OCI-LY3 (cell line): Measurements from ENCODE around the gene SEMA6D.

Experiments
- H2AFZ ChIP-seq: fragments of 200-600, 300-600 bp; shearing (Covaris generic); 2 replicates; pipeline ENCODE4 v1.6.0; 2014; ENCODE audit warnings: antibody characterized with exemption, low read depth, low read length
- H3K27ac ChIP-seq: fragments of 200-600, 300-600 bp; sonication (generic); 2 replicates; pipeline ENCODE4 v1.5.1; 2014; ENCODE audit warnings: mild to moderate bottlenecking, low read length, moderate library complexity, mixed read lengths
- H3K27me3 ChIP-seq: fragments of 200-600, 300-600 bp; sonication (generic); 2 replicates; pipeline ENCODE4 v1.6.1; 2014; ENCODE audit warnings: low read depth, low read length, mixed read lengths
- H3K36me3 ChIP-seq: fragments of 200-600, 300-600 bp; sonication (generic); replicated peaks from 2 replicates; pipeline ENCODE3; 2014; ENCODE audit warnings: low read depth, low read length, mixed read lengths
- H3K4me1 ChIP-seq: fragments of 300-600, 200-600 bp; sonication (generic); 2 replicates; pipeline ENCODE4 v1.6.1; 2014; ENCODE audit warnings: low read length, mixed read lengths
- H3K4me2 ChIP-seq: fragments of 200-600, 300-600 bp; sonication (generic); 2 replicates; pipeline ENCODE4 v1.6.1; 2014; ENCODE audit warnings: low read length, mixed read lengths
- H3K4me3 ChIP-seq: fragments of 300-600, 200-600 bp; sonication (generic); 2 replicates; pipeline ENCODE4 v1.5.1; 2014; ENCODE audit warnings: antibody characterized with exemption, mild to moderate bottlenecking, low read length, moderate library complexity
- H3K79me2 ChIP-seq: fragments of 300-600, 200-600 bp; shearing (Covaris generic); 2 replicates; pipeline ENCODE4 v1.6.1; 2014; ENCODE audit warnings: mild to moderate bottlenecking, low read length, mixed read lengths
- H3K9ac ChIP-seq: fragments of 300-600, 200-600 bp; shearing (Covaris generic); 2 replicates; pipeline ENCODE4 v1.6.0; 2014; ENCODE audit warnings: mild to moderate bottlenecking, low read length, moderate library complexity
- H3K9me3 ChIP-seq: fragments of 200-600, 300-600 bp; shearing (Covaris generic); 2 replicates; pipeline ENCODE4 v1.6.1; 2014; ENCODE audit warnings: low read length, mixed read lengths; ENCODE audit not compliant: insufficient read depth
- H4K20me1 ChIP-seq: fragments of 200-600, 300-600 bp; sonication (generic); 2 replicates; pipeline ENCODE4 v1.6.1; 2016; ENCODE audit warnings: low read length, mixed read lengths; ENCODE audit not compliant: insufficient read depth
- EZH2phosphoT487 ChIP-seq: fragments of 200-600 bp; shearing (Covaris generic); IDR thresholded peaks from 2 replicates; pipeline ENCODE4 v1.6.1; 2018; ENCODE audit warnings: antibody characterized with exemption, mixed run types, low read depth
- TF ChIP-seq, protein P1 (sequence below): fragments of 200-600, 300-600 bp; sonication (generic); IDR thresholded peaks from 2 replicates; pipeline ENCODE4 v1.5.1; 2014; ENCODE audit warnings: antibody characterized with exemption, low read length, low read depth

Gene SEMA6D

DNA sequence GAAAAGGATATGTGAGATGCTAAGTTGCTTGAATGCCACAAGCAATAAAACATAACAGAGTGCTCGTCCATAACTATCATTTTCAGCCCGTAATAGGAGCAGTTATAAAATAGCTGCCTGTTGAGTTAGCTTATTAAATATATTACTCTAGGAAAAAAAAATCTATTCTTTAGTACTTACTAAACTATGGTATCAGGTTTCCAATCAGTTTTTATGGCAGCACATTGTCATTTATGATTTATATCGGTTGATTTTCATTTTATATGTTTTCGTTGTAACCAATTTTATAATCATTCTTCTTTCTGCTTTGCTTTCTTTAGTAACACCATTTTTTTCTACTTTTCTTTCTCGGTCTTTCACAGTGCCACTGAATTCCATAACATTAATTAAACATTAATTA, 51.9 kb downstream of the SEMA6D start:
- Histone ChIP-seq H3K27ac (no peak overlapping the region), H3K79me2 (no peaks in the 10 kb centered on the region), H3K9ac (no peak overlapping the region), H3K9me3 (no peaks in the 10 kb centered on the region), H3K4me2 (no peak overlapping the region), H3K4me1 (no peaks in the 10 kb centered on the region), H3K36me3 (no peaks in the 10 kb centered on the region), H4K20me1 (no peaks in the 10 kb centered on the region), H3K4me3 (no peak overlapping the region), H2AFZ (no peak overlapping the region), H3K27me3 (peaks cover 28% of the 10 kb centered on the region)
- TF ChIP-seq EZH2phosphoT487, result no peak
- TF ChIP-seq, protein P1, sequence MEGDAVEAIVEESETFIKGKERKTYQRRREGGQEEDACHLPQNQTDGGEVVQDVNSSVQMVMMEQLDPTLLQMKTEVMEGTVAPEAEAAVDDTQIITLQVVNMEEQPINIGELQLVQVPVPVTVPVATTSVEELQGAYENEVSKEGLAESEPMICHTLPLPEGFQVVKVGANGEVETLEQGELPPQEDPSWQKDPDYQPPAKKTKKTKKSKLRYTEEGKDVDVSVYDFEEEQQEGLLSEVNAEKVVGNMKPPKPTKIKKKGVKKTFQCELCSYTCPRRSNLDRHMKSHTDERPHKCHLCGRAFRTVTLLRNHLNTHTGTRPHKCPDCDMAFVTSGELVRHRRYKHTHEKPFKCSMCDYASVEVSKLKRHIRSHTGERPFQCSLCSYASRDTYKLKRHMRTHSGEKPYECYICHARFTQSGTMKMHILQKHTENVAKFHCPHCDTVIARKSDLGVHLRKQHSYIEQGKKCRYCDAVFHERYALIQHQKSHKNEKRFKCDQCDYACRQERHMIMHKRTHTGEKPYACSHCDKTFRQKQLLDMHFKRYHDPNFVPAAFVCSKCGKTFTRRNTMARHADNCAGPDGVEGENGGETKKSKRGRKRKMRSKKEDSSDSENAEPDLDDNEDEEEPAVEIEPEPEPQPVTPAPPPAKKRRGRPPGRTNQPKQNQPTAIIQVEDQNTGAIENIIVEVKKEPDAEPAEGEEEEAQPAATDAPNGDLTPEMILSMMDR, result no peak

DNA sequence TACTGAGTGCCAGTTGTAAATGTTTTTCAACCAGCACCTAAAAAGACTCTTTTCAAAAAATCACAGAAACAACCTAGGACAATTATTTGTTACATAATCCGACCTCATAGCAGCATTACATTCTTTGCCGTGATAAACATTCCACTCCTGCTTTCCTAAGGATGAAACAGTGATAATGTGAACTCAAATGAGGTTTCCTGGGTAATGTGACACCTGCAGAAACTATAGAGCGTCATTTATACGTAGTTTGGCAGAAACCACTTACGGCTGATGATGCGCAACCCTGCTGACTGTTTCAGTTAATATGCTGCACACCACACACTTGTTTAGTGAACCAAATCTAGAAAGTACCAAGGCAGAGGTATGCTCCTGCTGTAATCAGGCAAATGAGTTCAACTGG, 55.8 kb downstream of the SEMA6D start:
- no peaks in the 10 kb centered on the region for H3K36me3 ChIP-seq
- TF ChIP-seq, protein P1, result no peak
- peaks cover 38% of the 10 kb centered on the region for H3K27me3 ChIP-seq
- H4K20me1 ChIP-seq, result no peaks in the 10 kb centered on the region
- no peak overlapping the region for H3K4me2 ChIP-seq
- H3K4me1 ChIP-seq, result no peaks in the 10 kb centered on the region
- no peak overlapping the region for H3K27ac ChIP-seq
- H3K9me3 ChIP-seq, result no peaks in the 10 kb centered on the region
- H3K4me3 ChIP-seq, result no peak overlapping the region
- H3K9ac ChIP-seq, result no peak overlapping the region
- H2AFZ ChIP-seq, result no peak overlapping the region
- no peaks in the 10 kb centered on the region for H3K79me2 ChIP-seq

DNA sequence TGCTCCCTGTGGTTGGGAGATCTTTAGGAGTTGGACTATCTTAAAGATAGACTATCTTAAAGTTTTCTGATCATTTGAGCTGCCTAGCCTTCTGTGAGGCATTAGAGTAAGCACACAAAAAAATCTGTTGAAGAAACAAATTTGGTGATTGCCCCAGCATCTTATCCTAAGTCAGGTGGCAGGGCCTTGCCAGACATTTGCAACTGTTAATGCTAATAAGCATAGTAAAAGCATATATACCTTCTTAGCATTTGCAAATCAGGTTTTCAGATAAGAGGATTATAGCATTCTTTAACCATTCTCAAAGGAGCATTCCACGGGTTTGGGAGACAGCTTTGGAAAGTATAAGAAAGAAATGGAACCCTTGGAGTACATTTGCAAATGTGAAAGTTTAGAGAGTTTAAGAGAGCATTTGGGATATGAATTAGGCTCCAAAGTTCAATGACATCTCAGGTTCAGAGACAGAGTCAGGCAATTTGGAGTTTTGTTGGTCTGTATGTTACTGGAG, 61.0 kb downstream of the SEMA6D start:
- no peak overlapping the region for H3K4me2 ChIP-seq
- no peak overlapping the region for H2AFZ ChIP-seq
- no peaks in the 10 kb centered on the region for H3K36me3 ChIP-seq
- no peaks in the 10 kb centered on the region for H3K4me1 ChIP-seq
- no peak overlapping the region for H3K27ac ChIP-seq
- no peaks in the 10 kb centered on the region for H3K79me2 ChIP-seq
- H3K9me3 ChIP-seq, result no peaks in the 10 kb centered on the region
- H3K9ac ChIP-seq, result no peak overlapping the region
- TF ChIP-seq, protein P1, result no peak
- no peak for TF ChIP-seq EZH2phosphoT487
- no peak overlapping the region for H3K4me3 ChIP-seq
- H3K27me3 ChIP-seq, result peaks cover 36% of the 10 kb centered on the region; the same call in 1 of the 2 replicates
- H4K20me1 ChIP-seq, result no peaks in the 10 kb centered on the region

DNA sequence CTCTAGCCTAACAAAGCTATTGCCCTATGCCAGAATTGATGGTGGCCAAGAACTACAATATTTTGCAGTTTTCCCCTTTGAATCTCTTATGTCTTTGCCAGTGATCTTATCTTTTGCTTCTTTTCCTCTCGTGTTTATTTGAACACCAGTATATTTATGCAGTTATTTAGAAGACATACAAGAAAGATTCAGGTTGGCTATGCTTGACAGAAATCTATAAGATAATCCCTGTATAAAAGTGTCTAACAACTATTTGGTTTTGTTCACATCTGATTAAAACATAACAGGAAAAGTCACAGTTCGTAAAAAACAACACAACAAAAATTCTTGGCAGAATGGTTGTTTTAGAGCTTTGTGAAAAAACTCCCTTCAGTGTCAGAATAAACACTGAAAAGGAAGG, 63.7 kb downstream of the SEMA6D start:
- no peaks in the 10 kb centered on the region for H3K9me3 ChIP-seq
- no peaks in the 10 kb centered on the region for H3K36me3 ChIP-seq
- H4K20me1 ChIP-seq, result no peaks in the 10 kb centered on the region
- no peaks in the 10 kb centered on the region for H3K4me1 ChIP-seq
- H3K9ac ChIP-seq, result no peak overlapping the region
- no peak overlapping the region for H2AFZ ChIP-seq
- H3K4me2 ChIP-seq, result no peak overlapping the region
- no peak overlapping the region for H3K4me3 ChIP-seq
- peaks cover 27% of the 10 kb centered on the region; the same call in 1 of the 2 replicates for H3K27me3 ChIP-seq
- no peaks in the 10 kb centered on the region for H3K79me2 ChIP-seq
- TF ChIP-seq EZH2phosphoT487, result no peak
- TF ChIP-seq, protein P1, result no peak
- no peak overlapping the region for H3K27ac ChIP-seq
